Renal pelvis (tissue), 4 donors: ENCODE data around the gene CLMP. TPM values are rescaled to one million over a fixed set of nuclear protein-coding genes. Genes with fewer than 3 reads are reported as not detected.
"Not testable (repeated sequence)": the region's sequence is repeated elsewhere in the genome, so short reads cannot be mapped to it uniquely, and the experiment has no call there.

Source experiments
- DNase-seq: peaks from one replicate; pipeline ENCODE4 v3.0.0-alpha.2; 2013
- polyA plus RNA-seq, 3 donors: library from polyadenylated mRNA; unstranded; fragments of 120-200 nt; gene quantifications; one replicate each; pipeline ENCODE4 v1.2.1, GENCODE V29; 2013; ENCODE audit not compliant: insufficient read length in 3 of 3

CLMP gene
- polyA plus RNA-seq, 3 donors = 26.1 to 30.7 (median 27.2) TPM

- DNase-seq = not testable (repeated sequence)
These were observed 135.8 kb downstream of the CLMP start for GRCh38 chr11:123059041-123059920.

GRCh38 chr11:123057661-123058305, 137.3 kb downstream of the CLMP start:
- no peak for DNase-seq

GRCh38 chr11:123056835-123057491, 138.1 kb downstream of the CLMP start:
- no peak for DNase-seq

- no peak for DNase-seq
These were observed 139.7 kb downstream of the CLMP start for GRCh38 chr11:123055191-123055901.

GRCh38 chr11:123054301-123055065, 140.6 kb downstream of the CLMP start:
- DNase-seq = peak; percentile 74

GRCh38 chr11:123052901-123053721, 141.9 kb downstream of the CLMP start:
- DNase-seq = no peak

GRCh38 chr11:123051634-123052033, 143.4 kb downstream of the CLMP start:
- no peak for DNase-seq

- DNase-seq = no peak
These were observed 143.9 kb downstream of the CLMP start for GRCh38 chr11:123051146-123051545.

GRCh38 chr11:123047947-123048293, 147.1 kb downstream of the CLMP start:
- no peak for DNase-seq

- DNase-seq = no peak
These were observed 147.6 kb downstream of the CLMP start for GRCh38 chr11:123047266-123047946.

- DNase-seq = no peak
These were observed 148.4 kb downstream of the CLMP start for GRCh38 chr11:123046473-123047259.

- DNase-seq = no peak
These were observed 149.9 kb downstream of the CLMP start for GRCh38 chr11:123045101-123045500.

GRCh38 chr11:123041185-123041584, 153.9 kb downstream of the CLMP start:
- DNase-seq = no peak

- no peak for DNase-seq
These were observed 155.0 kb downstream of the CLMP start for GRCh38 chr11:123040111-123040432.

- no peak for DNase-seq
These were observed 159.2 kb downstream of the CLMP start for GRCh38 chr11:123035831-123036230.

- no peak for DNase-seq
These were observed 160.5 kb downstream of the CLMP start for GRCh38 chr11:123034597-123034996.

- peak; percentile 9 for DNase-seq
These were observed 161.2 kb downstream of the CLMP start for GRCh38 chr11:123033895-123034294.

- DNase-seq = no peak
These were observed 164.5 kb downstream of the CLMP start for GRCh38 chr11:123030517-123030916.

GRCh38 chr11:123020968-123021367, 174.1 kb downstream of the CLMP start:
- no peak for DNase-seq
